Stimulated activated naive B cell treated with anti-CD40 and anti-IgM and Interleukin-4, amounts not matched to agents 10 μg/mL and 1 μg/mL and 100 μg/mL, for 72 hours (primary cell): Measurements from ENCODE around the gene CTRB1.

Experiments
- ATAC-seq, 2 donors: fragments of 150-1000 bp; cut with Tn5 transposase; replicated peaks; 2 replicates each; pipeline ENCODE4 v1.10.0; 2021; ENCODE audit warnings: moderate library complexity in 1 of 2
- DNase-seq: peaks from one replicate; pipeline ENCODE4 v3.0.0; 2021
- H3K27ac Mint-ChIP-seq: one replicate; pipeline ENCODE4 v1.8.0; 2022; ENCODE audit warnings: mild to moderate bottlenecking, mixed read lengths
- H3K27me3 Mint-ChIP-seq, 2 donors: one replicate each; pipeline ENCODE4 v1.8.0; 2022; ENCODE audit warnings: mixed read lengths in 2 of 2
- H3K36me3 Mint-ChIP-seq, 2 donors: one replicate each; pipeline ENCODE4 v1.8.0; 2022; ENCODE audit warnings: mixed read lengths in 2 of 2, mild to moderate bottlenecking in 1 of 2
- H3K4me1 Mint-ChIP-seq, 2 donors: one replicate each; pipeline ENCODE4 v1.8.0; 2022; ENCODE audit warnings: mixed read lengths in 2 of 2, mild to moderate bottlenecking in 1 of 2
- H3K4me3 Mint-ChIP-seq, 2 donors: one replicate each; pipeline ENCODE4 v1.8.0; 2022; ENCODE audit warnings: mild to moderate bottlenecking in 2 of 2, mixed read lengths in 2 of 2, moderate library complexity in 1 of 2
- H3K9me3 Mint-ChIP-seq, 2 donors: one replicate each; pipeline ENCODE4 v1.8.0; 2022; ENCODE audit warnings: mixed read lengths in 2 of 2, mild to moderate bottlenecking in 1 of 2

Gene CTRB1

GRCh38 chr16:75246504-75247205, 27.9 kb downstream of the CTRB1 start:
- H3K4me3 Mint-ChIP-seq: no peak overlapping the region
- no peak for DNase-seq
- H3K27ac Mint-ChIP-seq: no peak overlapping the region
- H3K4me1 Mint-ChIP-seq: peaks cover 30 to 31% of the 10 kb centered on the region in 2 donors
- no peak for ATAC-seq
- peaks cover 85 to 92% of the 10 kb centered on the region in 2 donors for H3K27me3 Mint-ChIP-seq
- H3K36me3 Mint-ChIP-seq: no peaks in the 10 kb centered on the region
- H3K9me3 Mint-ChIP-seq: no peaks in the 10 kb centered on the region

- Mint-ChIP-seq H3K27ac (no peak overlapping the region), H3K36me3 (no peaks in the 10 kb centered on the region), H3K9me3 (no peaks in the 10 kb centered on the region), H3K4me1 (peaks cover 34 to 37% of the 10 kb centered on the region in 2 donors), H3K27me3 (peaks cover 85 to 92% of the 10 kb centered on the region in 2 donors), H3K4me3 (no peak overlapping the region)
- ATAC-seq: no peak
- DNase-seq: no peak
These were observed 28.5 kb downstream of the CTRB1 start for GRCh38 chr16:75247249-75247648.

GRCh38 chr16:75248142-75248535, 29.4 kb downstream of the CTRB1 start:
- H3K36me3 Mint-ChIP-seq: no peaks in the 10 kb centered on the region
- ATAC-seq: no peak
- peaks cover 85 to 92% of the 10 kb centered on the region in 2 donors for H3K27me3 Mint-ChIP-seq
- H3K4me1 Mint-ChIP-seq: peaks cover 36 to 39% of the 10 kb centered on the region in 2 donors
- no peak overlapping the region for H3K27ac Mint-ChIP-seq
- H3K9me3 Mint-ChIP-seq: no peaks in the 10 kb centered on the region
- H3K4me3 Mint-ChIP-seq: no peak overlapping the region
- DNase-seq: no peak

GRCh38 chr16:75248536-75249380, 30.0 kb downstream of the CTRB1 start:
- DNase-seq (no peak), ATAC-seq (no peak)
- Mint-ChIP-seq H3K27me3 (peaks cover 85 to 92% of the 10 kb centered on the region in 2 donors), H3K36me3 (no peaks in the 10 kb centered on the region), H3K9me3 (no peaks in the 10 kb centered on the region), H3K4me1 (peaks cover 34 to 35% of the 10 kb centered on the region in 2 donors), H3K27ac (no peak overlapping the region), H3K4me3 (no peak overlapping the region)

DNA sequence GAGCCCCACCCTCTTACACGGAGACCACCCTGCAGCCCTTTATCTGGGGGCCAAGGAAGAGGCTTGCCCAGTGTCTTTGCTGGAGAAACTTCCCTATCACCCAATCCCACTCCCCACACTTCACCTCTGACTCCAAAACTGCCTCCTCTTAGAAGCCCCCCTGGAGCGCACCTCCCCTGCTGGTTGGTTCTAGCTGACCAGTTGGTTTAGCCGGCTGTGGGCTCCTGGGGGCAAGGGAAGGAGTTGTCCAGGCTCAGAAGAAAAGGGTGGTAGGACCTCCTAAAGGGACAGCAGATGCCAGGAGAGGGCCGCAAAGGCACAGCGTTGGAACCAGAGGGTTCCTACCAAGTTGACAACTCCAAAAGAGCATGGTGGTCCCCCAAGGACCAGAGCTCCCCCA, 30.7 kb downstream of the CTRB1 start:
- ATAC-seq (no peak), DNase-seq (no peak)
- Mint-ChIP-seq H3K27ac (no peak overlapping the region), H3K36me3 (no peaks in the 10 kb centered on the region), H3K27me3 (peaks cover 84 to 92% of the 10 kb centered on the region in 2 donors), H3K4me1 (peaks cover 29 to 30% of the 10 kb centered on the region in 2 donors), H3K9me3 (no peaks in the 10 kb centered on the region), H3K4me3 (no peak overlapping the region)

GRCh38 chr16:75250089-75250808, 31.5 kb downstream of the CTRB1 start:
- H3K4me3 Mint-ChIP-seq: peak overlapping the region; percentile 41 to 61
- no peaks in the 10 kb centered on the region for H3K36me3 Mint-ChIP-seq
- peaks cover 20 to 25% of the 10 kb centered on the region in 2 donors for H3K4me1 Mint-ChIP-seq
- H3K27me3 Mint-ChIP-seq: peaks cover 87 to 93% of the 10 kb centered on the region in 2 donors
- H3K27ac Mint-ChIP-seq: no peak overlapping the region
- ATAC-seq (peak in 1 of 2 donors; percentile 1), DNase-seq (no peak)
- H3K9me3 Mint-ChIP-seq: no peaks in the 10 kb centered on the region

- no peak for DNase-seq
- no peaks in the 10 kb centered on the region for H3K36me3 Mint-ChIP-seq
- peaks cover 85 to 95% of the 10 kb centered on the region in 2 donors for H3K27me3 Mint-ChIP-seq
- peaks cover 20 to 24% of the 10 kb centered on the region in 2 donors for H3K4me1 Mint-ChIP-seq
- H3K9me3 Mint-ChIP-seq: no peaks in the 10 kb centered on the region
- H3K27ac Mint-ChIP-seq: no peak overlapping the region
- peak; percentile 19 to 22 for ATAC-seq
- H3K4me3 Mint-ChIP-seq: peak overlapping the region; percentile 41 to 61
These were observed 32.1 kb downstream of the CTRB1 start for GRCh38 chr16:75250809-75251279.

DNA sequence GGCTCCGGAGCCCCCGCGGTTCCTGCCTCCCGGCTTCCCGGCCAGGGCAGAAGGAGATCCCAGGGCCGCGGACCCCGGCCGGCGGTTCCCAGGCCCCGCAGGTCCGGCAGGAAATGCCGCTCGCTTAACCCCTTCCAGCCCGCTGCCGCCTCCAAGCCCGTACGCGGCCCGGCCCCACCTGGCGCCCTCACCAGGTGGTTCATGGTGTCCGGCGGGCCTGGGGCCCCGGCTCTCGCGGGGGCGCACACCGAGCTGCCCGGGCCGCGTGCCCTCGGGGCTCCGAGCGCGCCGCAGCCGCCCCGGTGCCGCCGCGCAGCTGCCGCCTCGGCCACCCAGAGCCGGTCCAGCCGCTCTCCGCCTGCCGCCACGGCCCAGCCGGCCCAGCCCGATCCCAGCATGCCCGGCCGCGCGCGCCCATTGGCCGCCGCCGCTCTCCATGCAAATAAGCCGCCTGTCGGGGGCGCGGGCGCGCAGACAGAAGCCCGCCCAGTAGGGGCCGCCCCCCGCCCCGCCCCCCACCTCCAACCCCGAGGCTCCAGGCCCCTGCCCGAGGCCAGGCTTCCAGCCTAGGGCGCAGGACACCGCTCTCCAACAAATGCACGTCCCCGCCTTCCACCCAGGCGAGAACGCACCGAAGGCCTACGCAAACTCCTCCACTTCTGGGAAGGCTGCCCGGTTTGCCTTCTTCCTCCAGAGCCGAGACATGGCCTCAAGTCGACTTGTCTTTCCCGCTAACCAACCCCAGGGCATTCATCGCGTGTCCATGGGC, 32.7 kb downstream of the CTRB1 start, which contains the start of gene BCAR1:
TSS of gene BCAR1 (minus strand) at position 345 of the 769 bp plus-strand sequence. CDS start at position 203, 142 bp downstream.
- Mint-ChIP-seq H3K4me3 (peak within 1 kb of the TSS; percentile 75 to 77), H3K4me1 (peaks cover 20 to 24% of the 10 kb centered on the region in 2 donors), H3K36me3 (no peaks in the 10 kb centered on the region), H3K27ac (no peak within 1 kb of the TSS), H3K9me3 (no peaks in the 10 kb centered on the region), H3K27me3 (peaks cover 83 to 94% of the 10 kb centered on the region in 2 donors)
- ATAC-seq (peak; percentile 31 to 33), DNase-seq (no peak)

DNA sequence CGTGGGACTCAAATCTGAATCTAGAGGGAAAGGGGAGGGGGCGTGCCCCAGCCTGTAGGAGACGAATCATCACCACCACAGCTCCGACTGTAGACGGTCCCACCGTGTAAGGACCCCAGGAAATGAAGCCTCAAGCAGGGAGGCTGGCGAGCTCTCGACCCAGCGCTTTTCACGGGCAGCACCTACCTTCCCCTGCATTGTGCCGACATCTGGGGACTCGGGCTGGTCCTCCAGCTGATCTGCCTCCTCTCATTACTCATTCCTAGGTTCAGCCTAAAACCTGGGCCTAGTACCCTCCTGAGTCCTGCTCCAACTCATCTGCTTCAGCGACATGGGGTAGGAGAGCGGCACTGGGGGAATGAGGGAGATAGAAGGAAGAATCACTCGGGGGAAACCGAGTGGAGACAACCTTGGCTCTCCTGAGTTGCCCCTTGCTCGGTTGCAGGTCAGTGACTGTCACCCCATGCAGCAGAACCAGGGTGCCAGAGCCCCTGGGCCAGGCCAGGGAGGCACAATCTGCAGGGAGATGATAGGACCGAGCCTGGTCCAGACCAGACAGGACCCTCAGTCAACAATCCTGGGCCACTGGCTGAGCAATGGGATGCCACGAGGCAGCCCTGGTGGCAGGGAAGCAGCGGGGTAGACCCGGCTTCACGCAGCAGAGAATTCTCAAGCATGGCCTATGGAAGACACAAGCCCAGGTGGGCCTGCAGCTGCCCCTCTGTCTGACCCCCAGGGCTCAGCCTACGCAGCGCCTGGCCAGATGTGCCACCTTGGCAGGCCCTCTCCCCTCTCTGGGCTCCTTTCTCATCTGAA, 33.5 kb downstream of the CTRB1 start:
- peaks cover 81 to 94% of the 10 kb centered on the region in 2 donors for H3K27me3 Mint-ChIP-seq
- H3K27ac Mint-ChIP-seq: no peak overlapping the region

GRCh38 chr16:75252946-75253911, 34.4 kb downstream of the CTRB1 start:
- Mint-ChIP-seq H3K27ac (no peak overlapping the region), H3K27me3 (peaks cover 81 to 94% of the 10 kb centered on the region in 2 donors), H3K4me3 (no peak overlapping the region), H3K36me3 (no peaks in the 10 kb centered on the region), H3K9me3 (no peaks in the 10 kb centered on the region), H3K4me1 (peaks cover 20% of the 10 kb centered on the region in 2 donors)
- no peak for DNase-seq
- no peak for ATAC-seq

More for the DNA sequence above, 33.5 kb downstream of the CTRB1 start:
- H3K36me3 Mint-ChIP-seq: no peaks in the 10 kb centered on the region
- H3K4me3 Mint-ChIP-seq: peak overlapping the region; percentile 75 to 77
- DNase-seq (no peak), ATAC-seq (no peak)
- H3K9me3 Mint-ChIP-seq: no peaks in the 10 kb centered on the region
- peaks cover 20 to 24% of the 10 kb centered on the region in 2 donors for H3K4me1 Mint-ChIP-seq

DNA sequence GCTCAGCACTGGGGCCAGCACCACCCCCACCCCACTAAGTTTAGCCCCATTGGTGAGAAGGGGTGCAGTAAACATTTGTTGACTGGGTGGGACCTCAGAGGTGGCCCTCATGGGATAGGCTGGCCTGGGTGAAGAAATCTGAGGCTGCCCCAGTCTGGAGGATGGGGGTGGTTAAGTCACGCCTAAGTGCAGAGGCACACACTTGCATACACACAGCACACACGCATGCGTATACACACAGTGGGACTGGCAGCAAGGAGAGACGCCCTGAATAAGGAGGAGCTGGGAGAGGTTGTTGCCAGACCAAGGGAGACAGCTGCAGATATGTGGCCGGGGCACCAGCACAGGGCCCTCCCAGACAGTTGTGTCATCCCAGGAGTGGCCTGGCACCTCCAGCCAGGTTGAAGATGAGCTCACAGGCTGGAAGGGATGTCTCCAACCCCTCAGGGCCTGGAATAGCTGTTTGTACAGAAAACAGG, 35.6 kb downstream of the CTRB1 start:
- no peak overlapping the region for H3K27ac Mint-ChIP-seq
- peaks cover 16 to 20% of the 10 kb centered on the region in 2 donors for H3K4me1 Mint-ChIP-seq
- ATAC-seq: no peak
- H3K9me3 Mint-ChIP-seq: no peaks in the 10 kb centered on the region
- no peak for DNase-seq
- no peaks in the 10 kb centered on the region for H3K36me3 Mint-ChIP-seq
- H3K4me3 Mint-ChIP-seq: no peak overlapping the region
- peaks cover 83 to 94% of the 10 kb centered on the region in 2 donors for H3K27me3 Mint-ChIP-seq

DNA sequence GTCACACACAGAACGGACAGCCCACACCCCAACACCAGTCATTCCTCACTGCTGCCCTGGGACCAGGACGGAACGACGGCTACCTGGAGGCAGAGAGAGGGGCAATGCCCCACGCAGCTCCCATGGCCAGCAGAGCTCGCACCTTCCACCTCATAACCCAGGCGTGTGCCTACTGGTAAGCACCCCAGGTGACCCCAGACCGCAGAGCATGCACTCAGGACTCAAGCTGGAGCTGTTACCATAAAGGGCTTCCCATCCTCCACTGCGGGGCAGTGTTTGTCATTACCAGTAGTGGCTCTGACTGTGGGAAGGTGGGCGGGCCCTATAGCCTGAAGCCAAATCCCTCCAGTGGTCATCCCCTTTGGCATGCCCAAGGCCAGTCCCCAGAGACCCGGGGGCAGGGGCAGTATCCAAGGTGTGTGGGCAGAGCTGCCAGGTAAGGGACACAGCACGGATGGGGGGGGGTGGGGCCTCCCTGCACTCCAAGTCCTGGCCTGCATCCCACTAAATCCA, 37.3 kb downstream of the CTRB1 start:
- ATAC-seq: no peak
- no peak for DNase-seq
- Mint-ChIP-seq H3K27me3 (peaks cover 70 to 88% of the 10 kb centered on the region in 2 donors), H3K27ac (no peak overlapping the region), H3K36me3 (no peaks in the 10 kb centered on the region), H3K4me1 (peaks cover 8 to 10% of the 10 kb centered on the region in 2 donors), H3K4me3 (no peak overlapping the region), H3K9me3 (no peaks in the 10 kb centered on the region)
